Loucy (cell line): ENCODE measurements around the gene PAFAH1B2.

Experiments used
- H2AFZ ChIP-seq: fragments of 200-600 bp; sonication (generic); 2 replicates; pipeline ENCODE4 v1.6.0; 2016; ENCODE audit warnings: antibody characterized with exemption, mild to moderate bottlenecking, low read length, moderate library complexity
- H3F3A ChIP-seq: fragments of 200-600 bp; 2 replicates; pipeline ENCODE4 v1.6.0; 2016; ENCODE audit warnings: antibody characterized with exemption, low read depth, mild to moderate bottlenecking
- H3K27me3 ChIP-seq: fragments of 200-600 bp; sonication (generic); 2 replicates; pipeline ENCODE4 v1.6.1; 2014; ENCODE audit warnings: low read length, mild to moderate bottlenecking; ENCODE audit not compliant: insufficient read depth, poor library complexity, severe bottlenecking
- H3K36me3 ChIP-seq: fragments of 200-600 bp; sonication (generic); 2 replicates; pipeline ENCODE4 v1.6.1; 2016; ENCODE audit warnings: low read length; ENCODE audit not compliant: insufficient read depth
- H3K4me1 ChIP-seq: fragments of 200-600 bp; sonication (generic); 2 replicates; pipeline ENCODE4 v1.5.1; 2014; ENCODE audit warnings: low read length, mild to moderate bottlenecking; ENCODE audit not compliant: insufficient read depth, poor library complexity, severe bottlenecking
- H3K4me2 ChIP-seq: fragments of 200-600 bp; sonication (generic); 2 replicates; pipeline ENCODE4 v1.6.0; 2014; ENCODE audit warnings: antibody characterized with exemption, low read length, low read depth, mild to moderate bottlenecking; ENCODE audit not compliant: poor library complexity, severe bottlenecking
- H3K4me3 ChIP-seq: fragments of 200-600 bp; sonication (generic); 2 replicates; pipeline ENCODE4 v1.5.1; 2014; ENCODE audit warnings: low read length, mild to moderate bottlenecking, mixed read lengths; ENCODE audit not compliant: poor library complexity, severe bottlenecking
- H3K79me2 ChIP-seq: fragments of 200-600 bp; sonication (generic); 2 replicates; pipeline ENCODE4 v1.6.1; 2014; ENCODE audit warnings: low read length; ENCODE audit not compliant: insufficient read depth
- H3K9ac ChIP-seq: fragments of 200-600 bp; sonication (generic); 2 replicates; pipeline ENCODE4 v1.6.0; 2014; ENCODE audit warnings: mild to moderate bottlenecking, low read depth, low read length, moderate library complexity; ENCODE audit not compliant: poor library complexity, severe bottlenecking
- H3K9me2 ChIP-seq: fragments of 200-600 bp; sonication (generic); replicated peaks from 2 replicates; pipeline ENCODE4 v1.6.1; 2016; ENCODE audit warnings: low read depth, low read length, mixed read lengths
- H3K9me3 ChIP-seq: fragments of 200-600 bp; sonication (generic); 2 replicates; pipeline ENCODE4 v1.6.1; 2014; ENCODE audit warnings: mild to moderate bottlenecking, antibody characterized with exemption, low read length, low read depth; ENCODE audit not compliant: insufficient read depth
- H4K20me1 ChIP-seq: fragments of 200-600 bp; sonication (generic); 2 replicates; pipeline ENCODE4 v1.6.0; 2014; ENCODE audit warnings: antibody characterized with exemption, low read length, mild to moderate bottlenecking; ENCODE audit not compliant: insufficient read depth, poor library complexity, severe bottlenecking
- EZH2phosphoT487 ChIP-seq: fragments of 200-600 bp; IDR thresholded peaks from 2 replicates; pipeline ENCODE4 v1.6.1; 2018; ENCODE audit warnings: antibody characterized with exemption, mild to moderate bottlenecking, moderate library complexity, borderline replicate concordance
- TF ChIP-seq, protein P1 (sequence below): fragments of 200-600 bp; sonication (generic); conservative IDR thresholded peaks from 2 replicates; pipeline ENCODE4 v1.5.1; 2014; ENCODE audit warnings: mild to moderate bottlenecking, antibody characterized with exemption, low read length

Gene PAFAH1B2

DNA sequence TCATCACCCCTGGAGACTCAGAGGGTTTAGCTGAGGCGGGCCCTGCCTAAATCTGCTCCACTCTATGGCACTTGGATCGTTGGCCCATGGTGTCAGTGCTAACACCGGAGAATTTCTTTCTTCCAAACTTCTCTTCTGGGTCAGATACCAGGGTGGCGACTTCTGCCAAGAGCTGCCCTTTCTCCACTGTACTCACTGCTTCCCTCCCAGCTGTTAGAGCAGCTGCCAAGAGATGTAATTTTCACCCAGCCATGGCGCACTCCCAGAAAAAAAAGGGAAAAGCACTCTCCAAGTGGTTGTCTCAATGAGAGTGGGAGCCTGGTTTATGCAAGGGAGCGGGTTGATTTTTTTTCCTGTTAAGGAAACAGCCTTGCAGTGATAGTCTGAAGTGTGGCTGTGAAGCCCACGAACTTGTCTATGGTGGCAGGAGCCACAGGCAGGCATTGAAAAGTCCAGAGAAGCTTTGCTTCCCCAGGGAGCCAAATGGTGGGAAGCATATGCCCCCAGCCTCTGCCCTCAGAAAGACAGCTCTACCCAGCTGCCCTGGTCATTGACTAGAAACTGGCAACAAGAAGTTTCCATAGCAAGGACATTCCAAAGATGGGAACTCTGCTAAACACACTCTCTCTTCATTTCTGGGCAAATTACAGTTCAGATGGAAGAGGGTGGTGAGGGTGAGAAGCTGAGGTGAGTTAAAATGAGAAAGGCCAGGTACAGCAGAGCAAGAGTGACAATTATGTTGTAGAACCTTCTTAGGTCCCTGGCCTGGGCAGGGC, 77.1 kb downstream of the PAFAH1B2 start:
- Histone ChIP-seq H3K4me1 (no peaks in the 10 kb centered on the region), H3K4me3 (no peak overlapping the region), H3K9me2 (no peaks in the 10 kb centered on the region), H3K9me3 (no peaks in the 10 kb centered on the region), H4K20me1 (no peaks in the 10 kb centered on the region), H3F3A (no peaks in the 10 kb centered on the region), H3K79me2 (no peaks in the 10 kb centered on the region), H3K36me3 (peaks cover 44% of the 10 kb centered on the region; the same call in 1 of the 2 replicates), H2AFZ (no peak overlapping the region), H3K9ac (no peak overlapping the region), H3K4me2 (no peak overlapping the region), H3K27me3 (no peaks in the 10 kb centered on the region)
- no peak for TF ChIP-seq EZH2phosphoT487

DNA sequence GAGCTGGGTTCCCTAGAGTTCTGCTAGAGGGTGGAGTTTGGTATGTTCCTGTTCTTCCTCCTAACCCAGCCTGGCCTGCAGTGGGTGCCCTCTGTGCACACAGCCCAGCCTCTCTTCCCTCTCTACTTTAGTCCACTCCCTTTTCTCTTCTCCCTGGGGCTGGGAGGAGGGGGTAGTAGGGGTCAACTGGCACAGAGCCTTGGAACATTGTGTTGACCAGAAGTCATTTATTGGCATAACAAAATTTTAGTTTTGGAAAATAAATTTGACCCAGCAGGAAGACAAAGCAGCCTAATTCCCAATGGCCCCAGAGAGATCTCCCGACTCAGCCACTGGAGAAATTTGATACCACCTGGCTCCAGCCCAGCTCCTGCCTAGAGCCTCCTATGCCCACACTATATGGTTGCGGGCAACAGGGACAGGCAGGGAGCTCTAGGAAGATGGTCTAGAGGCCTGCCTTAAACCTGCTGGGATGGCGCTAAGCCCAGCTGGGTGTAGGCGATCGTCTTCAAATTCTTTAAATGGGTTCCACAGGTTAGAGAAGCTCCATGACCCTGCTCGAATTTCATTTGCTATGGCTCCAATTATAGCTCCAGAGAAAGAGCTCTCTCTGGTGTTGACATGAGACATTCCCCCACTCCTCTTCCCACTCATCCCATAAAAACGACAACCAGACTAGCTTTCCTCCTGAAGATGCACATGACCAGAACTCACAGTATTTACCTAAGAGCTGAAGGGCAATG, 77.9 kb downstream of the PAFAH1B2 start:
- H3K4me1 ChIP-seq, result no peaks in the 10 kb centered on the region
- H3K9ac ChIP-seq, result no peak overlapping the region
- H4K20me1 ChIP-seq, result no peaks in the 10 kb centered on the region
- H3K9me2 ChIP-seq, result no peaks in the 10 kb centered on the region
- H3K27me3 ChIP-seq, result no peaks in the 10 kb centered on the region
- H3K9me3 ChIP-seq, result no peaks in the 10 kb centered on the region
- no peaks in the 10 kb centered on the region for H3K79me2 ChIP-seq
- no peak overlapping the region for H3K4me2 ChIP-seq
- TF ChIP-seq, protein P1, sequence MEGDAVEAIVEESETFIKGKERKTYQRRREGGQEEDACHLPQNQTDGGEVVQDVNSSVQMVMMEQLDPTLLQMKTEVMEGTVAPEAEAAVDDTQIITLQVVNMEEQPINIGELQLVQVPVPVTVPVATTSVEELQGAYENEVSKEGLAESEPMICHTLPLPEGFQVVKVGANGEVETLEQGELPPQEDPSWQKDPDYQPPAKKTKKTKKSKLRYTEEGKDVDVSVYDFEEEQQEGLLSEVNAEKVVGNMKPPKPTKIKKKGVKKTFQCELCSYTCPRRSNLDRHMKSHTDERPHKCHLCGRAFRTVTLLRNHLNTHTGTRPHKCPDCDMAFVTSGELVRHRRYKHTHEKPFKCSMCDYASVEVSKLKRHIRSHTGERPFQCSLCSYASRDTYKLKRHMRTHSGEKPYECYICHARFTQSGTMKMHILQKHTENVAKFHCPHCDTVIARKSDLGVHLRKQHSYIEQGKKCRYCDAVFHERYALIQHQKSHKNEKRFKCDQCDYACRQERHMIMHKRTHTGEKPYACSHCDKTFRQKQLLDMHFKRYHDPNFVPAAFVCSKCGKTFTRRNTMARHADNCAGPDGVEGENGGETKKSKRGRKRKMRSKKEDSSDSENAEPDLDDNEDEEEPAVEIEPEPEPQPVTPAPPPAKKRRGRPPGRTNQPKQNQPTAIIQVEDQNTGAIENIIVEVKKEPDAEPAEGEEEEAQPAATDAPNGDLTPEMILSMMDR, result no peak
- no peak for TF ChIP-seq EZH2phosphoT487
- H3F3A ChIP-seq, result no peaks in the 10 kb centered on the region
- H3K4me3 ChIP-seq, result no peak overlapping the region
- H2AFZ ChIP-seq, result no peak overlapping the region
- H3K36me3 ChIP-seq, result peaks cover 42% of the 10 kb centered on the region; the same call in 1 of the 2 replicates

DNA sequence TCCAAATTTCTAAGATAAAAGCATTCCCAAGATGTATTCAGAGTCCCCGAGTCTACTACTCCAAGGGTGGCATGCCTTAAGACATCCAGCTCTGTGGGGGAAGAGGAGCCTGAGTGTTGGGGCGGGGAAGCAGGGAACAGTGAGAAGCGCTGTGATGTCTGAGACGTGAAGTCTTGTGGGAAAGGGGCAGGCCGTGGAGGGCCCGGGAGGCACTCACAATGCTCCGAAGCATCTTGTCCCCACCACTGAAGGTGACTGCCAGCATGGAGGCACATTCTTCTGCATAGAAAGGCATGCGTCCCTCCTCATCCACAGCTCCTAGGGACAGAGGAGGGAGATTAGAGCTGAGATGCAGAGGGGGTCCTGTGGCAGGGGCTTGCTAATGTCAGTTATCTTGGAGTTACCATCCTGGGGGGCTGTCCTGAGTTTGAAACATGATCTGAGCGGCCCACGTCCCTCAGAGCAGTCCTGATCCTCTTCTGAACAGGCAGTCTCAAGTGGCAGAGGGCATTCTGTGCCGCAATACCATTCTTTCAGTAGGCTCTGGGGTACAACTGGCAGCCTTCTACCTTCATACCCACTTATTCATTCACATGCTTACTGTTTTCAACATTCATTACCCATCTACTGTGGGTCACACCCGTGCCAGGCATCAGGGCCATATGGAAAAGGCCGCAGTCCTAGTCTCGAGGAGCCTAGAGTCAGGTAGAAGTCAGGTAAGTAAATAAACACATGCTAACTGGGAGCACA, 79.1 kb downstream of the PAFAH1B2 start:
- no peak for TF ChIP-seq EZH2phosphoT487
- TF ChIP-seq, protein P1, result no peak
- Histone ChIP-seq H3F3A (no peaks in the 10 kb centered on the region), H4K20me1 (no peaks in the 10 kb centered on the region), H3K4me1 (no peaks in the 10 kb centered on the region), H3K9me3 (no peaks in the 10 kb centered on the region), H2AFZ (no peak overlapping the region), H3K9ac (no peak overlapping the region), H3K4me3 (no peak overlapping the region), H3K27me3 (no peaks in the 10 kb centered on the region), H3K36me3 (peaks cover 39% of the 10 kb centered on the region; the same call in 1 of the 2 replicates), H3K4me2 (no peak overlapping the region), H3K9me2 (no peaks in the 10 kb centered on the region), H3K79me2 (no peaks in the 10 kb centered on the region)
